Osteoblast (primary cell): ENCODE results near the gene CNNM3. TPM values are rescaled to one million over a fixed set of nuclear protein-coding genes. Genes with fewer than 3 reads are reported as not detected.
A peak's percentile ranks its signal among the peaks of the same experiment; 100 is the strongest.
"Not testable (repeated sequence)": the region's sequence is repeated elsewhere in the genome, so short reads cannot be mapped to it uniquely, and the experiment has no call there.

Experiments used
- DNase-seq: peaks from one replicate; pipeline ENCODE4 v3.0.0; 2011; ENCODE audit warnings: low spot score, mixed read lengths; ENCODE audit not compliant: insufficient read length; ENCODE audit errors: missing footprints
- H2AFZ ChIP-seq: 2 replicates; pipeline ENCODE4 v1.6.0; 2011; ENCODE audit warnings: mild to moderate bottlenecking, low read length
- H3K27ac ChIP-seq: 2 replicates; pipeline ENCODE4 v1.5.1; 2011; ENCODE audit warnings: mild to moderate bottlenecking, low read depth, low read length, moderate library complexity
- H3K27me3 ChIP-seq: 2 replicates; pipeline ENCODE4 v1.6.0; 2012; ENCODE audit warnings: mild to moderate bottlenecking, control low read depth, inconsistent platforms, low read length, moderate library complexity; ENCODE audit not compliant: insufficient read depth
- H3K36me3 ChIP-seq: 2 replicates; pipeline ENCODE4 v1.5.1; 2011; ENCODE audit warnings: mild to moderate bottlenecking, low read length, control low read depth, moderate library complexity; ENCODE audit not compliant: insufficient read depth
- H3K4me1 ChIP-seq: 2 replicates; pipeline ENCODE4 v1.5.1; 2011; ENCODE audit warnings: mild to moderate bottlenecking, low read length, control low read depth, moderate library complexity; ENCODE audit not compliant: insufficient read depth
- H3K4me2 ChIP-seq: 2 replicates; pipeline ENCODE4 v1.6.0; 2011; ENCODE audit warnings: mild to moderate bottlenecking, low read length; ENCODE audit not compliant: insufficient read depth
- H3K4me3 ChIP-seq: fragments of 200-600 bp; sonication (generic); 3 replicates; pipeline ENCODE4 v1.5.1; 2012; ENCODE audit warnings: mild to moderate bottlenecking, low read length, inconsistent platforms; ENCODE audit not compliant: insufficient read depth
- H3K79me2 ChIP-seq: 2 replicates; pipeline ENCODE4 v1.6.0; 2012; ENCODE audit warnings: mild to moderate bottlenecking, low read length, control low read depth, inconsistent platforms; ENCODE audit not compliant: insufficient read depth
- H3K9me3 ChIP-seq: 2 replicates; pipeline ENCODE4 v1.5.1; 2011; ENCODE audit warnings: low read depth, low read length, control low read depth
- H4K20me1 ChIP-seq: 2 replicates; pipeline ENCODE4 v1.6.0; 2012; ENCODE audit warnings: mild to moderate bottlenecking, low read length, control low read depth; ENCODE audit not compliant: insufficient read depth
- total RNA-seq: library from RNA; depleted of rRNA; stranded (reverse); fragments of >200 nt; gene quantifications from 2 replicates; pipeline ENCODE4 v1.2.3, GENCODE V29; 2012
- TF ChIP-seq, protein P1 (sequence below): IDR thresholded peaks from 2 replicates; pipeline ENCODE4 v1.5.1; 2011; ENCODE audit warnings: mild to moderate bottlenecking, low read depth, low read length, moderate library complexity; ENCODE audit errors: extremely low read depth

Gene CNNM3
- total RNA-seq, 1 donor: 8.7 TPM

DNA sequence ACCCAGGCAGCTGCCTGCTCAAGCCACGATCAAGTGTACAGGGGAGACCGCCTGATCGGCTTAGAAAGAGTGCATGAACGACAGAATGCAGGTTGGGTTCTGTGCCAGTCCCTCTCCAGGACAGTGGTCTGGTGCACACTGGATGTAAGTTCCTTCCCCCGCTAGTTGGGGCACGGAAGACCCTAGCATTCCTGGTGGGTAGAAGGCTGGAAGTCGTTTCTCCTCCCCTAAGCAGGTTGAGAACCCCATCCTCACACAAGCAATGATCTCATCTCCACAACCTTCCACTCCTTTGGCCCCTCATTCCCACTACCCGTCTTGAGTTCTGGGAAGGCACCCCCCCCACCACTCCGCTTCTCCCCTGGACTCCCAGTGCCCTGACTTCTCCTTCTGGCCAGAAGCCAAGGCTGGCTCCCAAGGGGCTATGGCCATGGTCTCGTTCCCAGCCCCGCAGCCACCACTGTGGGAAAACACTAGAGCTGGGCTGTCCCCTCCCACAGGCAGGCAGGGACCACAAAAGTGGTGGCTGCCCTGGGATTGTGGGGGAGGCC is 43.1 kb downstream of the CNNM3 start:
- peaks cover 38% of the 10 kb centered on the region for H3K36me3 ChIP-seq
- H3K9me3 ChIP-seq: no peaks in the 10 kb centered on the region
- no peak overlapping the region for H2AFZ ChIP-seq
- no peaks in the 10 kb centered on the region for H3K27me3 ChIP-seq
- DNase-seq: peak; percentile 50
- no peak overlapping the region for H3K27ac ChIP-seq
- peak overlapping the region; percentile 87 for H3K4me3 ChIP-seq
- H3K4me1 ChIP-seq: peaks cover 20% of the 10 kb centered on the region
- peaks cover 23% of the 10 kb centered on the region for H3K79me2 ChIP-seq
- H4K20me1 ChIP-seq: peaks cover 22% of the 10 kb centered on the region
- H3K4me2 ChIP-seq: peak overlapping the region; percentile 80
- TF ChIP-seq, protein P1, sequence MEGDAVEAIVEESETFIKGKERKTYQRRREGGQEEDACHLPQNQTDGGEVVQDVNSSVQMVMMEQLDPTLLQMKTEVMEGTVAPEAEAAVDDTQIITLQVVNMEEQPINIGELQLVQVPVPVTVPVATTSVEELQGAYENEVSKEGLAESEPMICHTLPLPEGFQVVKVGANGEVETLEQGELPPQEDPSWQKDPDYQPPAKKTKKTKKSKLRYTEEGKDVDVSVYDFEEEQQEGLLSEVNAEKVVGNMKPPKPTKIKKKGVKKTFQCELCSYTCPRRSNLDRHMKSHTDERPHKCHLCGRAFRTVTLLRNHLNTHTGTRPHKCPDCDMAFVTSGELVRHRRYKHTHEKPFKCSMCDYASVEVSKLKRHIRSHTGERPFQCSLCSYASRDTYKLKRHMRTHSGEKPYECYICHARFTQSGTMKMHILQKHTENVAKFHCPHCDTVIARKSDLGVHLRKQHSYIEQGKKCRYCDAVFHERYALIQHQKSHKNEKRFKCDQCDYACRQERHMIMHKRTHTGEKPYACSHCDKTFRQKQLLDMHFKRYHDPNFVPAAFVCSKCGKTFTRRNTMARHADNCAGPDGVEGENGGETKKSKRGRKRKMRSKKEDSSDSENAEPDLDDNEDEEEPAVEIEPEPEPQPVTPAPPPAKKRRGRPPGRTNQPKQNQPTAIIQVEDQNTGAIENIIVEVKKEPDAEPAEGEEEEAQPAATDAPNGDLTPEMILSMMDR: no peak

DNA sequence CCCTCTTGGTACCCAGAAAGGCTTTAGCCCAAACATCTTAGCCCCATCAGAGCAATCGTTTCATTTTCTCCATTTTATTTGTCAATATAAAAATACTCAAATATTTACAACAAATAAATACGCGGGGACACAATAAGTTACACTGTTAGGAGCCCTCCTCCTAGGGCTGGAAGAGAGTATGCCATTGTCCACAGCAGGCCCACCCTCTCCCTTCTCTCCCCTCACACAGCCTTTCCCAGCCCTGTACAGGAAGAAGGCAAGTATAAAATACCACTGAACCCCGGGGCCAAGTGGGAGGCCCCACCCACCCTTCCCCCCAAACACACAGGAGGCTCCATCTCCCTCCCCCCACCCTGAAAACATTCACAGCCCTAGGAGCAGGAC is 43.6 kb downstream of the CNNM3 start:
- Histone ChIP-seq H3K9me3 (no peaks in the 10 kb centered on the region), H2AFZ (no peak overlapping the region), H3K27ac (no peak overlapping the region), H3K27me3 (no peaks in the 10 kb centered on the region), H3K79me2 (peaks cover 25% of the 10 kb centered on the region), H3K4me3 (no peak overlapping the region), H3K36me3 (peaks cover 43% of the 10 kb centered on the region), H4K20me1 (peaks cover 26% of the 10 kb centered on the region), H3K4me2 (no peak overlapping the region), H3K4me1 (peaks cover 20% of the 10 kb centered on the region)
- DNase-seq: no peak
- TF ChIP-seq, protein P1: no peak

DNA sequence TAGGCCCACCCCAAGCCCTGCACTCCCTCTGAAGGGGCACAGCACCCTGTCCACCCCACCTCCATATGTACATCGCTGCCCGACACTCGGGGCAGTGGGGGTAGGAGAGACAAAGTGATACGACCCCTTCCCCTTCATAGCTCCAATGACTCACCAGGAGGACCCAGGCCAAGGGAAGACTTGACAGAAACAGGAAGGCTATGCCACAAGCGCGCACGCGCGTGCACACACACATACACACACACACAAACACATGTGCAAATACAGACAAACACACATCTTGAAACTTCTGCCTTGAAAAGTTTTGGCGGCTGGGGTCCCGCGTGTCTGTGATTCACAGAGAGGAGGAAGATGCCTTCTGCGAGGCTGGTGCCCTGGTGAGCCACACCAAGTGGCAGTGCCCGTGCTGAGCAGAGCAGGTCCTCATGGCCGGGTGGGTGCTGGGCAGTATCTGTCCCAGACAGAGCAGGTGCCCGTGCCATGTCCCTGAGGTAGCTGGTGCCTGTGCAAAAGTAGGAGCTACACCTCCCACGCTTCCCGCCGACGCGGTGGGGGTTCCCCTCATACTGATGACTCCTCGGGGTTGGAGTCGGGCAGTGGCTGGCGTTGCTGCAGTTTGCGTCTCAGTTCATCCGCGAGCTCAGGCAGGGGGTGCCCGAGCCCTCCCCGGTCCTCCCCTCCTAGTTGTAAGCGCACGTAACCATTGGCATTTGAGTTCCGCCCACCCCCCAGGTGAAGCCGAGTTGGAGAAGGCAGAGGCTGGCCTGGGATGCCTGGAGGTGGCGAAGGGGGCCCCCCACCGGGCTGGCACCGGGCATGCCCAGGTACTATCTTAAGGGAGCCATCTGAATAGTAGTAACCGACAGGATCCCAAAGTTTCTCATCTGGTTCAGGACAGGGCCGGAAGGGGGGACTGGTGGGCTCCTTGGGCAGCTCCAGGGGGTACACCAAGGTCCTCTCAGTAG is 44.3 kb downstream of the CNNM3 start:
- TF ChIP-seq, protein P1: no peak
- peak; percentile 64 for DNase-seq
- Histone ChIP-seq H3K4me3 (no peak overlapping the region), H3K9me3 (no peaks in the 10 kb centered on the region), H3K4me2 (no peak overlapping the region), H3K79me2 (peaks cover 24% of the 10 kb centered on the region), H3K27me3 (no peaks in the 10 kb centered on the region), H2AFZ (no peak overlapping the region), H3K4me1 (peaks cover 20% of the 10 kb centered on the region), H3K36me3 (peaks cover 49% of the 10 kb centered on the region), H3K27ac (no peak overlapping the region), H4K20me1 (peaks cover 33% of the 10 kb centered on the region)

DNA sequence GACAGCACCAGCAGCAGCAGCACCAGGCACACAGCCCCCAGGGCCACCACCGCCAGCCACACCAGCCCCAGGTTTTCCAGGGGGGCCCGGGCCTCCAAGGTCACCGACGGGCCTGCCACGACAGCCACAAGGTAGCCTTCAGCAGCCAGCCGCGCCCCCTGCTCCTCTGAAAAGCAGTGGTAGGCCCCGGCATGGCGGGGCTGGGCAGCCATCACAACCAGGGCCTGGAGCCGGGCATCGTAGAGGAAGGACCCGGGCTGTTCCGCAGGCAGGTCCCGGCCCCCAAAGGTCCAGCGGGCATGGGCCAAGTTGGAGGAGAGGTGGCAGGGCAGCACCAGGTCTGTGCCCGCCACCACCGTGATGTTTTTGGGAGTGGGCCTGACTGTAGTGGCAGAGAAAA is 45.0 kb downstream of the CNNM3 start:
- Histone ChIP-seq H3K4me1 (peaks cover 20% of the 10 kb centered on the region), H3K79me2 (peaks cover 27% of the 10 kb centered on the region), H3K9me3 (no peaks in the 10 kb centered on the region), H3K36me3 (peaks cover 57% of the 10 kb centered on the region), H3K4me2 (no peak overlapping the region), H2AFZ (no peak overlapping the region), H3K4me3 (no peak overlapping the region), H3K27me3 (no peaks in the 10 kb centered on the region), H4K20me1 (peaks cover 40% of the 10 kb centered on the region), H3K27ac (no peak overlapping the region)
- TF ChIP-seq, protein P1: no peak
- DNase-seq: peak; percentile 73

DNA sequence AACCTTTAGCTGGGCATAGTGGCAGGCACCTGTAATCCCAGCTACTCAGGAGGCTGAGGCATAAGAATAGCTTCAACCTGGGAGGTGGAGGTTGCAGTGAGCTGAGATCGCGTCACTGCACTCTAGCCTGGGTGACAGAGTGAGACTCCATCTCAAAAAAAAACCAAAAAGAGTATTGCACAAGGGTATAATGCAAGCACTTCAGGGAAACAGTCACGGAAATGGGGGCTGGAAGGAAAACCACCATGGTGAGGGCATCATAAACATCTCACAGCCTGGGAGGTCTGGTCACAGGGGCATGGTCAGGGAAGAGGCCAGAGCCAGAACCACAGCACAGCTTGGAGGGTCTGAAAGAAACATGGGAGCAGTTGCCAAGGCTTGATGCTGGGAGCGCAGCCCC is 47.0 kb downstream of the CNNM3 start:
- Histone ChIP-seq H3K79me2 (peaks cover 32% of the 10 kb centered on the region), H3K4me1 (peaks cover 18% of the 10 kb centered on the region), H3K36me3 (peaks cover 63% of the 10 kb centered on the region), H4K20me1 (peaks cover 56% of the 10 kb centered on the region)
- not testable (repeated sequence) for H3K4me3 ChIP-seq, H2AFZ ChIP-seq, H3K27ac ChIP-seq, H3K4me2 ChIP-seq, H3K9me3 ChIP-seq, H3K27me3 ChIP-seq
- DNase-seq: peak; percentile 68
